ENCODE measurements around the gene PDXP.

The PDXP gene

DNA sequence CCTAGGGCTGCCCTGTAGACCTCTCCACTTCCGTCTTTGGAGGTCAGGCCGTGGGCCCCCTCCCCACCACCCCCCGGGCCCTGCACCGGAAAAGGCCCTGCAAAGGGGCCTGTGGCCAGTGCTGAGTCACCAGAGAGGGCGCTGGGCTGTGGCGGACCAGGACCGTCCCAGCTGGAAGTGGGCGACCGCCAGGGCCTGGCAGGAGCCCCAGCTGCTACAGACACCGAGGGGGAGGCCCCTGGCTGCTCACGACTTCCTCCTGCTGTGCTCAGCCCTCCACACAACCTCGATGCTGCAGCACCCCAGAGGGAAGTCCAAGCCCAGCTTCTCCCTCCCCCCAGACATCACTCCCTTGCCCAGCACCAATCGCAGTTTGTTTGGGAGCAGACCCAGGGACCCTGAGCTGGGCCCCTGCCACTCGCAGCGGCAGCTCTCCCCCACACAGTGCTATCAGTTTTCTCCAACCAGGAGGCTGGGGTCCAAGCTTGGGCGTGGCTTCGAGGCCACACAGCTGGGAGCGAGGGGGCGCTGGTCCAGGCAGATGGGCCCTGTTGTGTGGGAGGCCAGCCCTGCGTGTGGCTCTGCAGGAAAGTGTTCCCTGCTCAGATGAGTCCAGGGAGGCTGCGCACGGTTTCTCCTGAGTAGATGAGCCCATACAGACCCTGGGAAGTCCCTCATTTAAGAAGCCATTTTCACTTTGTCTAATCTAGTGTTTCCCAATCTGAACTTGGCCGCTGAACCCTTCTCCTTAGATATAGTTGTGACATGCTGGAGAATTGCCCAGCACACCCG lies 24.7 kb upstream of the PDXP start (continued):
- TF ChIP-seq, protein P1, sequence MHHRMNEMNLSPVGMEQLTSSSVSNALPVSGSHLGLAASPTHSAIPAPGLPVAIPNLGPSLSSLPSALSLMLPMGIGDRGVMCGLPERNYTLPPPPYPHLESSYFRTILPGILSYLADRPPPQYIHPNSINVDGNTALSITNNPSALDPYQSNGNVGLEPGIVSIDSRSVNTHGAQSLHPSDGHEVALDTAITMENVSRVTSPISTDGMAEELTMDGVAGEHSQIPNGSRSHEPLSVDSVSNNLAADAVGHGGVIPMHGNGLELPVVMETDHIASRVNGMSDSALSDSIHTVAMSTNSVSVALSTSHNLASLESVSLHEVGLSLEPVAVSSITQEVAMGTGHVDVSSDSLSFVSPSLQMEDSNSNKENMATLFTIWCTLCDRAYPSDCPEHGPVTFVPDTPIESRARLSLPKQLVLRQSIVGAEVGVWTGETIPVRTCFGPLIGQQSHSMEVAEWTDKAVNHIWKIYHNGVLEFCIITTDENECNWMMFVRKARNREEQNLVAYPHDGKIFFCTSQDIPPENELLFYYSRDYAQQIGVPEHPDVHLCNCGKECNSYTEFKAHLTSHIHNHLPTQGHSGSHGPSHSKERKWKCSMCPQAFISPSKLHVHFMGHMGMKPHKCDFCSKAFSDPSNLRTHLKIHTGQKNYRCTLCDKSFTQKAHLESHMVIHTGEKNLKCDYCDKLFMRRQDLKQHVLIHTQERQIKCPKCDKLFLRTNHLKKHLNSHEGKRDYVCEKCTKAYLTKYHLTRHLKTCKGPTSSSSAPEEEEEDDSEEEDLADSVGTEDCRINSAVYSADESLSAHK (tag by site-specific recombination; IDR thresholded peaks at IDR 0.05) = no peak
- no peak for TF ChIP-seq ZNF214 (tag by site-specific recombination; IDR thresholded peaks at IDR 0.05; ENCODE audit: borderline replicate concordance)
- TF ChIP-seq ZNF785 (tag by site-specific recombination; IDR thresholded peaks at IDR 0.05) = no peak; the same call in 1 of the 2 replicates
- no peak for TF ChIP-seq ZNF624 (tag by site-specific recombination; IDR thresholded peaks at IDR 0.05)
- no peak for TF ChIP-seq OVOL3 (tag by site-specific recombination; IDR thresholded peaks at IDR 0.05)
- TF ChIP-seq WT1 (tag by site-specific recombination; IDR thresholded peaks at IDR 0.05) = no peak
- TF ChIP-seq ZNF423 (tag by site-specific recombination; IDR thresholded peaks at IDR 0.05) = peak; percentile 84
- no peak for TF ChIP-seq ZNF184 (tag by site-specific recombination; IDR thresholded peaks at IDR 0.05)
- TF ChIP-seq, protein P2, sequence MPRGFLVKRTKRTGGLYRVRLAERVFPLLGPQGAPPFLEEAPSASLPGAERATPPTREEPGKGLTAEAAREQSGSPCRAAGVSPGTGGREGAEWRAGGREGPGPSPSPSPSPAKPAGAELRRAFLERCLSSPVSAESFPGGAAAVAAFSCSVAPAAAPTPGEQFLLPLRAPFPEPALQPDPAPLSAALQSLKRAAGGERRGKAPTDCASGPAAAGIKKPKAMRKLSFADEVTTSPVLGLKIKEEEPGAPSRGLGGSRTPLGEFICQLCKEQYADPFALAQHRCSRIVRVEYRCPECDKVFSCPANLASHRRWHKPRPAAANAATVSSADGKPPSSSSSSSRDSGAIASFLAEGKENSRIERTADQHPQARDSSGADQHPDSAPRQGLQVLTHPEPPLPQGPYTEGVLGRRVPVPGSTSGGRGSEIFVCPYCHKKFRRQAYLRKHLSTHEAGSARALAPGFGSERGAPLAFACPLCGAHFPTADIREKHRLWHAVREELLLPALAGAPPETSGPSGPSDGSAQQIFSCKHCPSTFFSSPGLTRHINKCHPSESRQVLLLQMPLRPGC (tag by site-specific recombination; IDR thresholded peaks at IDR 0.05) = no peak
- no peak for TF ChIP-seq ZNF266 (tag by site-specific recombination; IDR thresholded peaks at IDR 0.05; ENCODE audit: low read depth)
- TF ChIP-seq GLIS1 (tag by site-specific recombination; IDR thresholded peaks at IDR 0.05) = peak; percentile 97
- TF ChIP-seq, protein P3, sequence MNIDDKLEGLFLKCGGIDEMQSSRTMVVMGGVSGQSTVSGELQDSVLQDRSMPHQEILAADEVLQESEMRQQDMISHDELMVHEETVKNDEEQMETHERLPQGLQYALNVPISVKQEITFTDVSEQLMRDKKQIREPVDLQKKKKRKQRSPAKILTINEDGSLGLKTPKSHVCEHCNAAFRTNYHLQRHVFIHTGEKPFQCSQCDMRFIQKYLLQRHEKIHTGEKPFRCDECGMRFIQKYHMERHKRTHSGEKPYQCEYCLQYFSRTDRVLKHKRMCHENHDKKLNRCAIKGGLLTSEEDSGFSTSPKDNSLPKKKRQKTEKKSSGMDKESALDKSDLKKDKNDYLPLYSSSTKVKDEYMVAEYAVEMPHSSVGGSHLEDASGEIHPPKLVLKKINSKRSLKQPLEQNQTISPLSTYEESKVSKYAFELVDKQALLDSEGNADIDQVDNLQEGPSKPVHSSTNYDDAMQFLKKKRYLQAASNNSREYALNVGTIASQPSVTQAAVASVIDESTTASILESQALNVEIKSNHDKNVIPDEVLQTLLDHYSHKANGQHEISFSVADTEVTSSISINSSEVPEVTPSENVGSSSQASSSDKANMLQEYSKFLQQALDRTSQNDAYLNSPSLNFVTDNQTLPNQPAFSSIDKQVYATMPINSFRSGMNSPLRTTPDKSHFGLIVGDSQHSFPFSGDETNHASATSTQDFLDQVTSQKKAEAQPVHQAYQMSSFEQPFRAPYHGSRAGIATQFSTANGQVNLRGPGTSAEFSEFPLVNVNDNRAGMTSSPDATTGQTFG (tag by site-specific recombination; IDR thresholded peaks at IDR 0.05; ENCODE audit: borderline replicate concordance) = no peak
- peak; percentile 80 for TF ChIP-seq SP2 (tag by site-specific recombination; IDR thresholded peaks at IDR 0.05)
- TF ChIP-seq ZNF202 (tag by site-specific recombination; IDR thresholded peaks at IDR 0.05; ENCODE audit: borderline replicate concordance) = no peak
- peak; percentile 73 for TF ChIP-seq ZBTB20 (tag by site-specific recombination; IDR thresholded peaks at IDR 0.05)
- TF ChIP-seq ZNF571 (tag by site-specific recombination; IDR thresholded peaks at IDR 0.05) = no peak
- no peak for TF ChIP-seq ZNF155 (tag by site-specific recombination; IDR thresholded peaks at IDR 0.05)
- TF ChIP-seq ZNF211 (tag by site-specific recombination; IDR thresholded peaks at IDR 0.05; ENCODE audit: low read depth) = no peak
- TF ChIP-seq ZNF175 (tag by site-specific recombination; IDR thresholded peaks at IDR 0.05) = no peak
- TF ChIP-seq ZNF292 (tag by site-specific recombination; IDR thresholded peaks at IDR 0.05; ENCODE audit: borderline replicate concordance, low read depth) = no peak
- peak; percentile 91 for TF ChIP-seq ZFHX2 (tag by site-specific recombination; conservative IDR thresholded peaks at IDR 0.05)
- TF ChIP-seq ZNF76 (tag by site-specific recombination; IDR thresholded peaks at IDR 0.05; ENCODE audit: borderline replicate concordance, low read depth) = no peak
- TF ChIP-seq ZNF555 (tag by site-specific recombination; conservative IDR thresholded peaks at IDR 0.05) = no peak
- no peak for TF ChIP-seq ZNF426 (tag by site-specific recombination; IDR thresholded peaks at IDR 0.05)
- TF ChIP-seq GLI4 (tag by site-specific recombination; IDR thresholded peaks at IDR 0.05) = no peak
- peak; percentile 75 for TF ChIP-seq ZNF600 (tag by site-specific recombination; IDR thresholded peaks at IDR 0.05)
- no peak for TF ChIP-seq ZNF10 (tag by site-specific recombination; IDR thresholded peaks at IDR 0.05)
- peak; percentile 100 for TF ChIP-seq ZIC2 (tag by site-specific recombination; IDR thresholded peaks at IDR 0.05)
- TF ChIP-seq, protein P4, sequence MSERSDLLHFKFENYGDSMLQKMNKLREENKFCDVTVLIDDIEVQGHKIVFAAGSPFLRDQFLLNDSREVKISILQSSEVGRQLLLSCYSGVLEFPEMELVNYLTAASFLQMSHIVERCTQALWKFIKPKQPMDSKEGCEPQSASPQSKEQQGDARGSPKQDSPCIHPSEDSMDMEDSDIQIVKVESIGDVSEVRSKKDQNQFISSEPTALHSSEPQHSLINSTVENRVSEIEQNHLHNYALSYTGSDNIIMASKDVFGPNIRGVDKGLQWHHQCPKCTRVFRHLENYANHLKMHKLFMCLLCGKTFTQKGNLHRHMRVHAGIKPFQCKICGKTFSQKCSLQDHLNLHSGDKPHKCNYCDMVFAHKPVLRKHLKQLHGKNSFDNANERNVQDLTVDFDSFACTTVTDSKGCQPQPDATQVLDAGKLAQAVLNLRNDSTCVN (tag by site-specific recombination; optimal IDR thresholded peaks at IDR 0.05) = no peak
- peak; percentile 81 for TF ChIP-seq EGR2 (tag by site-specific recombination; IDR thresholded peaks at IDR 0.05; ENCODE audit: low read depth)
- TF ChIP-seq ZNF654 (tag by site-specific recombination; IDR thresholded peaks at IDR 0.05; ENCODE audit: low read depth) = no peak
- TF ChIP-seq MZF1 (tag by site-specific recombination; IDR thresholded peaks at IDR 0.05; ENCODE audit: borderline replicate concordance) = no peak
- no peak for TF ChIP-seq ZNF140 (tag by site-specific recombination; IDR thresholded peaks at IDR 0.05)

Data from HEK293 (cell line).